CD4-positive, CD25-positive, alpha-beta regulatory T cell (primary cell): ENCODE data around the gene NUTM2F. TPM values are rescaled to one million over a fixed set of nuclear protein-coding genes. Genes with fewer than 3 reads are reported as not detected.
"Not testable (repeated sequence)": the region's sequence is repeated elsewhere in the genome, so short reads cannot be mapped to it uniquely, and the experiment has no call there.

Experiments
- ATAC-seq, 2 donors: fragments of 150-1000 bp; cut with Tn5 transposase; one replicate each; pipeline ENCODE4 v1.10.0; 2021; ENCODE audit warnings: low read depth in 2 of 2, moderate number of reproducible peaks in 2 of 2, moderate library complexity in 1 of 2
- DNase-seq, 3 donors: peaks; one replicate each; pipeline versions ENCODE4 v3.0.0 to v3.0.0-alpha.2; 2012 to 2022; ENCODE audit warnings: mixed read lengths in 1 of 3
- H3K27ac ChIP-seq: one replicate; pipeline ENCODE4 v1.7.0; 2013; ENCODE audit warnings: mild to moderate bottlenecking, low read length; ENCODE audit not compliant: insufficient read depth, poor library complexity, severe bottlenecking
- H3K27me3 ChIP-seq: one replicate; pipeline ENCODE4 v1.7.0; 2013; ENCODE audit warnings: low read length; ENCODE audit not compliant: control insufficient read depth, insufficient read depth
- H3K36me3 ChIP-seq: one replicate; pipeline ENCODE4 v1.7.0; 2013; ENCODE audit warnings: mild to moderate bottlenecking, low read length, moderate library complexity; ENCODE audit not compliant: control insufficient read depth, insufficient read depth
- H3K4me1 ChIP-seq: 2 replicates; pipeline ENCODE4 v1.7.0; 2013; ENCODE audit warnings: mild to moderate bottlenecking, low read length; ENCODE audit not compliant: insufficient read depth, control insufficient read depth, poor library complexity, severe bottlenecking
- H3K4me3 ChIP-seq: one replicate; pipeline ENCODE4 v1.7.0; 2013; ENCODE audit warnings: low read depth, mild to moderate bottlenecking, low read length, moderate library complexity
- H3K9me3 ChIP-seq, 2 experiments: 1 replicate in 1 of 2; 2 replicates in 1 of 2; pipeline ENCODE4 v1.7.0; 2013; ENCODE audit warnings: low read length in 2 of 2, mild to moderate bottlenecking in 1 of 2, moderate library complexity in 1 of 2; ENCODE audit not compliant: control insufficient read depth in 2 of 2
- H3K27ac Mint-ChIP-seq, 3 donors: one replicate each; pipeline ENCODE4 v1.8.0; 2020 to 2022; ENCODE audit warnings: mild to moderate bottlenecking in 3 of 3, mixed read lengths in 3 of 3, moderate library complexity in 2 of 3
- H3K27me3 Mint-ChIP-seq: one replicate; pipeline ENCODE4 v1.8.0; 2022; ENCODE audit warnings: mild to moderate bottlenecking, mixed read lengths
- H3K36me3 Mint-ChIP-seq: one replicate; pipeline ENCODE4 v1.8.0; 2020; ENCODE audit warnings: mixed read lengths
- H3K4me1 Mint-ChIP-seq, 4 donors: one replicate each; pipeline ENCODE4 v1.8.0; 2020 to 2022; ENCODE audit warnings: mixed read lengths in 4 of 4, mild to moderate bottlenecking in 1 of 4
- H3K4me3 Mint-ChIP-seq, 4 donors: one replicate each; pipeline ENCODE4 v1.8.0; 2020 to 2022; ENCODE audit warnings: mild to moderate bottlenecking in 4 of 4, mixed read lengths in 4 of 4, moderate library complexity in 3 of 4
- H3K9me3 Mint-ChIP-seq, 7 donors: one replicate each; pipeline ENCODE4 v1.8.0; 2020 to 2022; ENCODE audit warnings: mixed read lengths in 7 of 7, mild to moderate bottlenecking in 3 of 7, moderate library complexity in 2 of 7
- polyA plus RNA-seq, 4 donors: library from polyadenylated mRNA; unstranded; fragments of 300-500 nt; fragmentation: Illumina TruSeq; gene quantifications; one replicate each; pipeline ENCODE4 v1.2.3, GENCODE V29; 2021
- total RNA-seq: library from RNA; stranded (reverse); gene quantifications from one replicate; pipeline ENCODE4 v1.2.3, GENCODE V29; 2022

NUTM2F gene
- total and polyA plus RNA-seq, 5 donors from 2014 or later, result not detected

DNA sequence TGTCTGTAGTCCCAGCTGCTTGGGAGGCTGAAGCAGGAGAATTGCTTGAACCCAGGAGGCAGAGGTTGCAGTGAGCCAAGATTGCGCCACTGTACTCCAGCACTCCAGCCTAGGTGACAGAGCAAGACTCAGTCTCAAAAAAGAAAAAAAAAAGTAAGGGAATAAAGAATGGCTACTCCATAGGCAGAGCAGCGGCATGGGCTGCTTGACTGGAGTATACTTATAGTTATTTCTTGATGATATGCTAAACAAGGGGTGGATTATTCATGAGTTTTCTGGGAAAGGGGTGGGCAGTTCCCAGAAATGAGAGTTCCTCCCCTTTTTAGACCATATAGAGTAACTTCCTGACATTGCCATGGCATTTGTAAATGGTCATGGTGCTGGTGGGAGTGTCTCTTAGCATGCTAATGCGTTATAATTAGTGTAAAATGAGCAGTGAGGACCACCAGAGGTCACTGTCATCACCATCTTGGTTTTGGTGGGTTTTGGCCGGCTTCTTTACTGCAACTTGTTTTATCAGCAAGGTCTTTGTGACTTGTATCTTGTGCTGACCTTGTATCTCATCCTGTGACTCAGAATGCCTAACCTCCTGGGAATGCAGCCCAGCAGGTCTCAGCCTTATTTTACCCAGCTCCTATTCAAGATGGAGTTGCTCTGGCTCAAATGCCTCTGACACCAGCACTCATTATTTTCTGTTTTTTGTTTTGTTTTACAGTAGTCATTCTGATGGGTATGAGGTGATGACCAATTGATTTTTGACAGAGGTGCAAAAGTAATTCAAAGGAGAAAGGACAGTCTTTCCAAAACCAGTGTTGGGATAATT is 23.7 kb upstream of the NUTM2F start:
- H3K27ac Mint-ChIP-seq, H3K36me3 ChIP-seq, H3K4me3 ChIP-seq, H3K27me3 ChIP-seq, DNase-seq, H3K9me3 ChIP-seq, H3K4me3 Mint-ChIP-seq, H3K9me3 Mint-ChIP-seq, H3K27me3 Mint-ChIP-seq, H3K36me3 Mint-ChIP-seq, H3K4me1 Mint-ChIP-seq, H3K4me1 ChIP-seq, ATAC-seq, H3K27ac ChIP-seq: not testable (repeated sequence)

GRCh38 chr9:94348754-94349153 is 20.3 kb upstream of the NUTM2F start:
- H3K9me3 ChIP-seq, DNase-seq, H3K4me1 Mint-ChIP-seq, H3K4me3 Mint-ChIP-seq, H3K36me3 ChIP-seq, H3K4me1 ChIP-seq, H3K36me3 Mint-ChIP-seq, H3K9me3 Mint-ChIP-seq, H3K27ac ChIP-seq, H3K27me3 ChIP-seq, H3K4me3 ChIP-seq, ATAC-seq, H3K27me3 Mint-ChIP-seq, H3K27ac Mint-ChIP-seq: not testable (repeated sequence)

DNA sequence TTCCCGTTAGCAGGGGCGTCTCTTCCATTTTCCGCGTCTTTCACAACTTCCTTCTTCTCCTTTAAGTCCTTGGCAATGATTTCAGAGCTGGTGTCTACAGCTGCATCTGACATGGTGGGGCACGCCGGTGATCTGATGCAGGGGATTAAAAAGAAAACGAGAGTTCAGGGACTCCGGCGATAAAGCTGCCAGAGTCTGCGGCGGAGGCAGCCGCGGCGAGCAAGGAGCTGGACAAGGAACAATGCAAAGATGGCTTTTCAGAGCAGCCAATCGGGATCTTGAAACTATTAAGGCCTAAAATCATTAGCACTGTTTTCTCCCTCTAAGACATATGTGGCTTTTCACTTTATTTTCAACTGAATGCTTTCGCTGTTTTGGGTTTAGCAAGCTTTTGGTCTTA is 19.0 kb upstream of the NUTM2F start:
- not testable (repeated sequence) for H3K4me1 ChIP-seq, H3K4me3 Mint-ChIP-seq, DNase-seq, H3K27me3 ChIP-seq, H3K36me3 Mint-ChIP-seq, H3K36me3 ChIP-seq, H3K9me3 Mint-ChIP-seq, ATAC-seq, H3K27ac Mint-ChIP-seq, H3K27me3 Mint-ChIP-seq, H3K4me1 Mint-ChIP-seq, H3K4me3 ChIP-seq, H3K9me3 ChIP-seq, H3K27ac ChIP-seq

DNA sequence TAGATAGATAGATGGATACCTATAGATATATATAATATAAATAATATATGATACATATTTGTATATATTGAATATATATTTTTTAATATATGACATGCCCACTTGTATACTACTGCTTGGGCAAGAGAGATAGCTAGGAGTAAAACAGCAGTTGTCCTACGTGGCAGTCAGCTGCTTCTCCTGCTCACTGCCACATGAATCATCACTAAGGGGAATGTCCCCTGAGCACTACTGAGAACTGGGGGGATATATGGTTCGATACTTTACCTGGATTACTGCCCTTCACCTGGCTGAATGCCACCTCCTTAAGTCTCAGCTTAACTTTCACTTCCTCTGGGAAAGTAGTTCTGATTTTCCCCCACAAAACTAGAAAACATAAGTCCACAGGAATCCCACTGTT is 13.3 kb upstream of the NUTM2F start:
- not testable (repeated sequence) for H3K36me3 Mint-ChIP-seq, H3K9me3 ChIP-seq, H3K9me3 Mint-ChIP-seq, H3K36me3 ChIP-seq, ATAC-seq, H3K27ac ChIP-seq, H3K4me1 ChIP-seq, H3K4me1 Mint-ChIP-seq, H3K27me3 ChIP-seq, DNase-seq, H3K27ac Mint-ChIP-seq, H3K4me3 ChIP-seq, H3K27me3 Mint-ChIP-seq, H3K4me3 Mint-ChIP-seq

DNA sequence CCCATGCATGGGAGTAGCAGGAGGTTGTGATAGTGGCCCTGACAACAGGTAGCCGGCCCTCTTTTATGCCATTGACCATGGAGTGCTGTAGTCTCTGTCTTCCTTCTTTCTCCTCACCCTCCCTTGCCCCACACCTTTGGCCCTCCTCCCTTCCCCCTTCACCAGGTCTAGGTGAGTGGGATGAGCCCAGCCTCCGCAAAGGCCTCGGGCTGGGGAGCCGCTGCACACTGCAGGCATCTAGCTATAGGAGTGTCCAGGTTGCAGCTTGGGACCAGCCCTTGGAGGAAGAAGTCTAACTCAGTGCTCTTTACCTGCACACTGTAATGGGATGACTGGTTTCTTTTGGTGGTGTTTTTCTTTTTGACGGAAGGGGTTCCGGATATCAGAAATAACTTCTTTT is 12.3 kb upstream of the NUTM2F start:
- not testable (repeated sequence) for H3K9me3 ChIP-seq, H3K36me3 ChIP-seq, H3K27ac ChIP-seq, H3K4me3 Mint-ChIP-seq, H3K4me1 ChIP-seq, H3K36me3 Mint-ChIP-seq, H3K4me1 Mint-ChIP-seq, H3K4me3 ChIP-seq, ATAC-seq, H3K27ac Mint-ChIP-seq, H3K27me3 ChIP-seq, H3K9me3 Mint-ChIP-seq, DNase-seq, H3K27me3 Mint-ChIP-seq

DNA sequence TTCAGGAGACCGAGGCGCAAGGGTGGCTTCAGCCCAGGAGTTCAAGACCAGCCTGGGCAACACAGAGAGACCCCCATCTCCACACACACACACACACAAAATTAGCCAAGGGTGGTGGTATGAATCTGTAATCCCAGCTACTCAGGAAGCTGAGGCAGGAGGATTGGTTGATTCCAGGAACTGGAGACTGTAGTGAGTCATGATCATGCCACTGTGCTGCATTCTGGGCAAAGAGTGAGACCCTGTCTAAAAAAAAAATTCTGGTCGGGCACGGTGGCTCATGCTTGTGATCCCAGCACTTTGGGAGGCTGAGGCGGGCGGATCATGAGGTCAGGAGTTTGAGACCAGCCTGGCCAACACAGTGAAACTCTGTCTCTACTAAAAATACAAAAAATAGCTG is 11.2 kb upstream of the NUTM2F start:
- not testable (repeated sequence) for H3K4me1 Mint-ChIP-seq, H3K36me3 Mint-ChIP-seq, H3K4me3 ChIP-seq, H3K9me3 Mint-ChIP-seq, H3K4me1 ChIP-seq, H3K27me3 ChIP-seq, H3K27ac ChIP-seq, DNase-seq, H3K9me3 ChIP-seq, H3K4me3 Mint-ChIP-seq, H3K27me3 Mint-ChIP-seq, H3K36me3 ChIP-seq, H3K27ac Mint-ChIP-seq, ATAC-seq

GRCh38 chr9:94338723-94339122 is 10.3 kb upstream of the NUTM2F start:
- H3K36me3 Mint-ChIP-seq, ATAC-seq, H3K36me3 ChIP-seq, H3K27me3 ChIP-seq, DNase-seq, H3K27ac Mint-ChIP-seq, H3K9me3 Mint-ChIP-seq, H3K4me3 Mint-ChIP-seq, H3K4me1 ChIP-seq, H3K4me1 Mint-ChIP-seq, H3K27me3 Mint-ChIP-seq, H3K4me3 ChIP-seq, H3K27ac ChIP-seq, H3K9me3 ChIP-seq: not testable (repeated sequence)

DNA sequence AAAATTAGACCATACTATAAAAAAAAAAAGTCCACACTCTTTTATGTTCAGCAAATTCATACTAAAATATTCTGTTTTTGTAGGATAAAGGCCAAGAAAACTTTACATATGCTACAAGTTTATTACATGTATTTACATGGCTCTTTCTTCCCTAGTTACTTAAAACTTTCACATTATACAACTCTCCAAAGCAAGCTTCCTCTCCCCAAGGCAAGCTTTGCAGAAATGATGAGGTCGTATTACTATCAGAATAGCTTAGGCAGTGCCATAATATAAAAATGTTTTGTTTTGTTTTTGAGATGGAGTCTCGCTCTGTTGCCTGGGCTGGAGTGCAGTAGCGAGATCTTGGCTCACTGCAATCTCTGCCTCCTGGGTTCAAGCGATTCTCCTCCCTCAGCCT is 8.0 kb upstream of the NUTM2F start:
- not testable (repeated sequence) for H3K27me3 ChIP-seq, ATAC-seq, H3K4me3 ChIP-seq, H3K27ac Mint-ChIP-seq, H3K36me3 Mint-ChIP-seq, H3K4me1 Mint-ChIP-seq, DNase-seq, H3K27me3 Mint-ChIP-seq, H3K4me1 ChIP-seq, H3K4me3 Mint-ChIP-seq, H3K9me3 ChIP-seq, H3K9me3 Mint-ChIP-seq, H3K27ac ChIP-seq, H3K36me3 ChIP-seq
